Measurements from ENCODE around the gene NELFB.

The NELFB gene

DNA sequence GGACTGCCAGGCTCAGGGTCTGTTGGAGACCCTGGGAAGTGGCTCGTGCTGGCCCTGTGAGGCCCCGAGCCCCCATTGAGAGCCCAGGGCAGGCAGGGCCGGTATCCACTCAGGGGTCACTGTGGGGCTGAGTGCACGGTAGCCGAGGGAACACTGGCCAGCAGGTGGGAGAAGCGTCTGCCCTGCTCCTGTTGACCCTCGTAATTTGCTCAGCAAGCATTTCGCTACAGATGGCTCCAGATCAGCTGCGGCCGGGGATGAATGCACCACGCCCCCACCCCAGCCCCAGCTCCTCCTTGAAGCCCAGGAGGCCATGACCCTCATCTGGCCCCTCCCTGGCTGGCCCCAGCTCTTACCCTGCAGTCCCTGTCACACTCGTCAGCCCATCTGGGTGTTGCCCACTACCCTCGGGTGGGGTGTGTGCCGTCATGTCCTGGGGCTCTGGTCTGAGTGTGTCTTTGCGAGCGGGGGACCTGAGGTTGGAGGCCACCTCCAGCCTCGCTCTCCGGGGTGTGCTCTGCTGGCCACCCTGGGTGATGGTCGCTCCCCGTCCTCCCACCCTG, 53.0 kb downstream of the NELFB start:
- H3K27me3 ChIP-seq (replicated peaks; ENCODE audit: control insufficient read depth, insufficient read depth, low read length), result no peaks in the 10 kb centered on the region; the same call in 1 of the 2 replicates
- no peak overlapping the region for H3K4me3 ChIP-seq (replicated peaks; ENCODE audit: low read depth, low read length)
- no peaks in the 10 kb centered on the region for H3K36me3 ChIP-seq (ENCODE audit: control insufficient read depth, insufficient read depth, low read length)
- DNase-seq (ENCODE audit: extremely low read depth, insufficient read length), result peak; percentile 8
- TF ChIP-seq, protein P1, sequence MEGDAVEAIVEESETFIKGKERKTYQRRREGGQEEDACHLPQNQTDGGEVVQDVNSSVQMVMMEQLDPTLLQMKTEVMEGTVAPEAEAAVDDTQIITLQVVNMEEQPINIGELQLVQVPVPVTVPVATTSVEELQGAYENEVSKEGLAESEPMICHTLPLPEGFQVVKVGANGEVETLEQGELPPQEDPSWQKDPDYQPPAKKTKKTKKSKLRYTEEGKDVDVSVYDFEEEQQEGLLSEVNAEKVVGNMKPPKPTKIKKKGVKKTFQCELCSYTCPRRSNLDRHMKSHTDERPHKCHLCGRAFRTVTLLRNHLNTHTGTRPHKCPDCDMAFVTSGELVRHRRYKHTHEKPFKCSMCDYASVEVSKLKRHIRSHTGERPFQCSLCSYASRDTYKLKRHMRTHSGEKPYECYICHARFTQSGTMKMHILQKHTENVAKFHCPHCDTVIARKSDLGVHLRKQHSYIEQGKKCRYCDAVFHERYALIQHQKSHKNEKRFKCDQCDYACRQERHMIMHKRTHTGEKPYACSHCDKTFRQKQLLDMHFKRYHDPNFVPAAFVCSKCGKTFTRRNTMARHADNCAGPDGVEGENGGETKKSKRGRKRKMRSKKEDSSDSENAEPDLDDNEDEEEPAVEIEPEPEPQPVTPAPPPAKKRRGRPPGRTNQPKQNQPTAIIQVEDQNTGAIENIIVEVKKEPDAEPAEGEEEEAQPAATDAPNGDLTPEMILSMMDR (IDR thresholded peaks at IDR 0.05; ENCODE audit: insufficient read depth, low read length, poor library complexity, severe bottlenecking), result no peak

DNA sequence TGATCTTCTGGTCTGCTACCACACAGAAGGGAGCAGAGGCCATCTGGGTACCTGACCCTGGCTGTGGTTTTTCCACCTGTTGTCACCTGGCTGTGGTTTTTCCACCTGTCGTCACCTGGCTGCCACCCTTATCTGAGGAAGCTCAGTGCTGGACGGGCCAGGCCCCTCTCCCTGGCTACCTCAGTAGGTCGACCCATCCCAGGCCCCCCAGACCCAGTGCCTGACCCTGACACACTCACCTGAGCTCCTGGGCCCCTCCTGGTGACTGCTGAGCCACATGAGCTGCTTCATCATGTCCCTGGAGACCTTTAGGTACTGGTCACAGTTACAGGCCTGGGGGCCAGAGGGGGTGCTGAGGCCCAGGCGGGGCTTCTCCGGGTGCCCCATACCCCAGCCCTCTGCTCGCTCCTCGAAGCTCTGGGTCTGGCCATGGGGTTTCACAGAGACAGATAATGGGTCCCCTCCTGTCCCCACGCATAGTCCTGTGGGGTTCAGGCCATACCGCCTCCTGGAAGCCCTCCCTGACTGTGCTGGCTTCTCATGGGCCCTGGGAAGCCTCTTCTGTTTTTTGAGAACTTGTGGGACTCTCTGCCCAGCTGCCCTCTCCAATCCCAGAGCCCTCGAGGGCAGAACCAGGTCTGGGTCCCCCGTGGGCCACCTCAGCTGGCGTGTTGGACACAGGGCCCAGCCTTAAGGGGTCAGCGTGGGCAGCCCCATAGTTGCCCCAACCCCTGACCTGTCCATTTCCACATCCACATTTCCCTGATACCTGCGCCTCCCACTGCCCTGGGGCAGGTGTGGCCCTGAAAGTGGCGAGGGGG, 54.5 kb downstream of the NELFB start:
- no peaks in the 10 kb centered on the region for H3K36me3 ChIP-seq (ENCODE audit: control insufficient read depth, insufficient read depth, low read length)
- DNase-seq (ENCODE audit: extremely low read depth, insufficient read length), result no peak
- H3K27me3 ChIP-seq (replicated peaks; ENCODE audit: control insufficient read depth, insufficient read depth, low read length), result no peaks in the 10 kb centered on the region; the same call in 1 of the 2 replicates
- TF ChIP-seq, protein P1 (IDR thresholded peaks at IDR 0.05; ENCODE audit: insufficient read depth, low read length, poor library complexity, severe bottlenecking), result no peak
- no peak overlapping the region for H3K4me3 ChIP-seq (replicated peaks; ENCODE audit: low read depth, low read length)

DNA sequence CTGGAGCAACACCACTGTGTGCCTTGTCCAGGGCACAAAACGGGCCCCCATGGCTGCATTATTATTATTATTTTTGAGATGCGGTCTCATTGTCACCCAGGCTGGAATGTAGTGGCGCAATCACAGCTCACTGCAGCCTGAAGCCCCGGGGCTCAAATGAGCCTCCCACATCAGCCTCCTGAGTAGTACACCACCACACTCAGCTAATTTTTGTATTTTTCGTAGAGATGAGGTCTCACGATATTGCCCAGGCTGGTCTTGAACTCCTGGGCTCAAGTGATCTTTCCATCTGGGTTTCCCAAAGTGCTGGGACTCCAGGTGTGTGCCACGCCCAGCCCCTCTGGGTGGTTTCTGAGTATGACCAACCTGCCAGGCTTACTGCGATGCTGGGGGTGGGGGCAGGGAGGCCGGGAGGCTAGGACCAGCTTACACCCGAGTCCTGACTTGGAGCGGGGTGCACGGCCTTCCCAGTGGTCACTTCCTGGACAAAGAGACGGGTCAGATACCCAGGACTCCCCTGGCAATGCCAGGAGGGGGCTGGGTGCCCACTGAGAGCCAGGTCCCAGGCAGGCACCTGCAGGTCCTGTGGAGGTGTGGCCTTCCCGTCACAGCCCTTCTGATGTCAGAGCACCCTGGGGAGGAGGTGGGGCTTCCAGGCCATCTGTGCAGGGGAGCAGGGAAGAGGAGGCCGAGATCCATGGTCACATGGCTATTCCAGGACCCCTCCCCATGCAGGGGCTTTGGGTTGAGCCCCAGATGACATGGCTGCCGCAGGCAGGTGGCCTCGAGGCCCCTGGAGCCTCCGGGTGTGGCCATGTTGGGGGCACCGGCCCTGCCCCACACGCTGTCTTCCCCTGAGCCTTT, 55.3 kb downstream of the NELFB start:
- DNase-seq (ENCODE audit: extremely low read depth, insufficient read length), result peak; percentile 7
- Histone ChIP-seq H3K36me3 (ENCODE audit: control insufficient read depth, insufficient read depth, low read length) (no peaks in the 10 kb centered on the region), H3K27me3 (replicated peaks; ENCODE audit: control insufficient read depth, insufficient read depth, low read length) (no peaks in the 10 kb centered on the region; the same call in 1 of the 2 replicates), H3K4me3 (replicated peaks; ENCODE audit: low read depth, low read length) (no peak overlapping the region)
- TF ChIP-seq, protein P1 (IDR thresholded peaks at IDR 0.05; ENCODE audit: insufficient read depth, low read length, poor library complexity, severe bottlenecking), result no peak

DNA sequence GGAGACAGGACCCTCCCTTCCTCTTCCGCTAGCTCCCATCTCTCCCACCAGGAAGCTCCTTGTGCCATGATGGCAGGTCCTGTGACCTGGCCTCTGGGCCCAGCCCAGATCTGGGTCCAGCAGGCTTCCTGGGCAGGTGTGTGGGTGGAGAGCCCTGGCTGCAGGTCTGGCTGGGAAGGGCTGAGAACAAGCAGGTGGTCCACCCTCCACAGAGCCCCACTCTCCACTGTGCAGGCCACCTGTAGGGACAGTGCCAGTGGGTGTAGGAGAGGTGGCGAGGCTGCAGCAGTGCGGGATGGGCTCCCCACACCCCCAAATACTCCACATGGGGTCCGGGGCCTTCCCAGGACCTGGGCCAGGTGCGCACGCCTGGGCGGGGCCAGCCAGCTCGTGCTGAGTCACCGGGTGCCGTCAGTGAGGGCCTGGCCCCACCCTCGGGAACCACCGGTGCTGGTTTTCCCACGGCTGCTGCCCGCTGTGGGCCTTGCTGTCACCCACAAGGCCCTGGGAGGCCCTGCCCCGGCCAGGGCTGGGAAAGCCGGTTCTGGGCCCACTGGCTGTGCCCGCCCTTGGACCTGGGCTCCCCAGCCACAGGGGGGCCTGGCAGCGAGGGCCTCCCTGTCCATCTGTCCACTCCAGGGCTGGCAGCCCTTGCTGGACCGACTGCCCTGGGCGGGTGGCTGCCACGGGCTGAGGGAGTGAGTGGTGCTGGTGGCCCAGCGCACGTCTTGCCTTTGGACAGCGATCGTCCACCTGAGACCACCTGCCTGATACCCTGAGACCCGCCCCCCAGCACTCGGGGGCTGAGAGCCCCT, 56.3 kb downstream of the NELFB start:
- H3K4me3 ChIP-seq (replicated peaks; ENCODE audit: low read depth, low read length), result no peak overlapping the region

More for the DNA sequence above, 56.3 kb downstream of the NELFB start:
- TF ChIP-seq, protein P1 (IDR thresholded peaks at IDR 0.05; ENCODE audit: insufficient read depth, low read length, poor library complexity, severe bottlenecking), result no peak
- Histone ChIP-seq H3K36me3 (ENCODE audit: control insufficient read depth, insufficient read depth, low read length) (no peaks in the 10 kb centered on the region), H3K27me3 (replicated peaks; ENCODE audit: control insufficient read depth, insufficient read depth, low read length) (no peaks in the 10 kb centered on the region; the same call in 1 of the 2 replicates)
- peak; percentile 14 for DNase-seq (ENCODE audit: extremely low read depth, insufficient read length)
